ENCODE results near the gene GMEB1. TPM values are rescaled to one million over a fixed set of nuclear protein-coding genes. Genes with fewer than 3 reads are reported as not detected.
"Not testable (repeated sequence)": the region's sequence is repeated elsewhere in the genome, so short reads cannot be mapped to it uniquely, and the experiment has no call there.

GMEB1 gene
- total RNA-seq, 4 donors from 2014 or later = 6.2 to 12.0 (median 9.2) TPM

GRCh38 chr1:28684937-28685336, 16.4 kb downstream of the GMEB1 start:
- no peaks in the 10 kb centered on the region for H3K9me3 ChIP-seq
- no peaks in the 10 kb centered on the region for H3K4me1 ChIP-seq
- H3K27ac ChIP-seq = no peak overlapping the region
- H3K36me3 ChIP-seq = peaks cover 0 to 14% of the 10 kb centered on the region in 2 donors
- in situ Hi-C loops (cut with MboI; ENCODE audit: low sequenced_read_pairs in 4 of 4) (no loop called here), intact Hi-C loops (cut with DNase I; ENCODE audit: low total_unique reads) (no loop called here)
- H3K4me3 ChIP-seq = no peak overlapping the region
- DNase-seq (no peak), ATAC-seq (no peak)
- no peaks in the 10 kb centered on the region for H3K27me3 ChIP-seq
- no peak for TF ChIP-seq POLR2A (IDR thresholded peaks at IDR 0.05)
- TF ChIP-seq CTCF (IDR thresholded peaks at IDR 0.05 in 4 of 5, conservative IDR thresholded peaks at IDR 0.05 in 1 of 5) = no peak

- H3K27me3 ChIP-seq; ATAC-seq; H3K27ac ChIP-seq; H3K9me3 ChIP-seq; H3K4me3 ChIP-seq; in situ Hi-C loops (cut with MboI; ENCODE audit: low sequenced_read_pairs in 4 of 4); DNase-seq; intact Hi-C loops (cut with DNase I; ENCODE audit: low total_unique reads); H3K4me1 ChIP-seq: not testable (repeated sequence)
- peaks cover 0 to 23% of the 10 kb centered on the region in 2 donors for H3K36me3 ChIP-seq
Observed at GRCh38 chr1:28691627-28692026, 23.0 kb downstream of the GMEB1 start.

- Histone ChIP-seq H3K36me3 (peaks cover 0 to 59% of the 10 kb centered on the region in 2 donors), H3K4me1 (no peaks in the 10 kb centered on the region), H3K27ac (no peak overlapping the region), H3K27me3 (no peaks in the 10 kb centered on the region), H3K4me3 (no peak overlapping the region), H3K9me3 (no peaks in the 10 kb centered on the region)
- in situ Hi-C loops (cut with MboI; ENCODE audit: low sequenced_read_pairs in 4 of 4) = no loop called here
- intact Hi-C loops (cut with DNase I; ENCODE audit: low total_unique reads) = no loop called here
- no peak for DNase-seq
- TF ChIP-seq POLR2A (IDR thresholded peaks at IDR 0.05) (no peak), CTCF (IDR thresholded peaks at IDR 0.05 in 4 of 5, conservative IDR thresholded peaks at IDR 0.05 in 1 of 5) (no peak)
- ATAC-seq = no peak
Observed at GRCh38 chr1:28703629-28704028, 35.0 kb downstream of the GMEB1 start.

GRCh38 chr1:28716336-28716735, 47.8 kb downstream of the GMEB1 start:
- TF ChIP-seq POLR2A (IDR thresholded peaks at IDR 0.05) = no peak
- TF ChIP-seq CTCF (IDR thresholded peaks at IDR 0.05 in 4 of 5, conservative IDR thresholded peaks at IDR 0.05 in 1 of 5) = no peak
- in situ Hi-C loops (cut with MboI; ENCODE audit: low sequenced_read_pairs in 4 of 4) (no loop called here), intact Hi-C loops (cut with DNase I; ENCODE audit: low total_unique reads) (no loop called here)
- H3K27me3 ChIP-seq = no peaks in the 10 kb centered on the region
- peaks cover 0 to 28% of the 10 kb centered on the region in 2 donors for H3K36me3 ChIP-seq
- DNase-seq = no peak
- ATAC-seq = no peak
- peaks cover 0 to 3% of the 10 kb centered on the region in 2 donors for H3K4me1 ChIP-seq
- H3K4me3 ChIP-seq = no peak overlapping the region
- H3K9me3 ChIP-seq = no peaks in the 10 kb centered on the region
- no peak overlapping the region for H3K27ac ChIP-seq

DNA sequence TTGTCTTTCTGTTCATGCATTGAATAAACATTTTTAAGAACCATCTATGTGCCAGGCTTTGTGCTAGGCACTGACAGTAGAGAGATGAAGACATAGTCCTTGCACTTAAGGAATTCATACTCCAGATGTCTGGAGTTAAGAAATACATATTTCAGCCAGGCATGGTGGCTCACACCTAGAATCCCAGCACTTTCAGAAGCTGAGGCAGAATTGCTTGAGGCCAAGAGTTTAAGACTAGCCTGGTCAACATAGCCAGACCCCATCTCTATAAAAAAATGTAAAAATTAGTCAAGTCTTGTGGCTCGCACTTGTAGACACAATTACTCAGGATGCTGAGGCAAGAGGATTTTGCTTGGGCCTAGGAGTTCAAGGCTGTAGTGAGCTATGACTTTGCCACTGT, 49.6 kb downstream of the GMEB1 start:
- DNase-seq (no peak), ATAC-seq (no peak)
- H3K27me3 ChIP-seq = no peaks in the 10 kb centered on the region
- H3K4me1 ChIP-seq = peaks cover 0 to 3% of the 10 kb centered on the region in 2 donors
- peak overlapping the region in 1 of 4 donors; percentile 62 for H3K27ac ChIP-seq
- intact Hi-C loops (cut with DNase I; ENCODE audit: low total_unique reads) = no loop called here
- TF ChIP-seq CTCF (IDR thresholded peaks at IDR 0.05 in 4 of 5, conservative IDR thresholded peaks at IDR 0.05 in 1 of 5) (no peak), POLR2A (IDR thresholded peaks at IDR 0.05) (no peak)
- no peak overlapping the region for H3K4me3 ChIP-seq
- in situ Hi-C loops (cut with MboI; ENCODE audit: low sequenced_read_pairs in 4 of 4) = no loop called here
- peaks cover 0 to 15% of the 10 kb centered on the region in 2 donors for H3K36me3 ChIP-seq
- H3K9me3 ChIP-seq = no peaks in the 10 kb centered on the region
